CD4-positive, alpha-beta T cell treated with Interleukin-17A for 1 hour (primary cell): ENCODE results near the gene KLF3.
A peak's percentile ranks its signal among the peaks of the same experiment; 100 is the strongest.

Experiments
- DNase-seq: peaks from one replicate; pipeline ENCODE4 v3.0.0-alpha.2; 2020

KLF3 gene

GRCh38 chr4:38674258-38675144 is 10.5 kb downstream of the KLF3 start:
- no peak for DNase-seq

GRCh38 chr4:38675146-38676121 is 11.4 kb downstream of the KLF3 start:
- peak; percentile 89 for DNase-seq

GRCh38 chr4:38676986-38677385 is 13.0 kb downstream of the KLF3 start:
- no peak for DNase-seq

- peak; percentile 35 for DNase-seq
Observed at GRCh38 chr4:38677441-38677840, 13.4 kb downstream of the KLF3 start.

- no peak for DNase-seq
Observed at GRCh38 chr4:38678078-38678477, 14.1 kb downstream of the KLF3 start.

GRCh38 chr4:38679921-38680320 is 15.9 kb downstream of the KLF3 start:
- DNase-seq: no peak

- no peak for DNase-seq
Observed at GRCh38 chr4:38681281-38681991, 17.4 kb downstream of the KLF3 start.

- no peak for DNase-seq
Observed at GRCh38 chr4:38682336-38682735, 18.3 kb downstream of the KLF3 start.

- no peak for DNase-seq
Observed at GRCh38 chr4:38683276-38683675, 19.3 kb downstream of the KLF3 start.

- peak; percentile 45 for DNase-seq
Observed at GRCh38 chr4:38684271-38684670, 20.3 kb downstream of the KLF3 start.

GRCh38 chr4:38684951-38685844 is 21.2 kb downstream of the KLF3 start:
- no peak for DNase-seq

- no peak for DNase-seq
Observed at GRCh38 chr4:38686682-38687081, 22.7 kb downstream of the KLF3 start.

- no peak for DNase-seq
Observed at GRCh38 chr4:38687571-38688011, 23.6 kb downstream of the KLF3 start.

GRCh38 chr4:38688676-38689355 is 24.8 kb downstream of the KLF3 start:
- no peak for DNase-seq

GRCh38 chr4:38691251-38692008 is 27.4 kb downstream of the KLF3 start:
- no peak for DNase-seq

- DNase-seq: no peak
Observed at GRCh38 chr4:38692421-38692820, 28.4 kb downstream of the KLF3 start.

- DNase-seq: no peak
Observed at GRCh38 chr4:38693569-38693968, 29.6 kb downstream of the KLF3 start.

GRCh38 chr4:38694330-38694729 is 30.3 kb downstream of the KLF3 start:
- DNase-seq: no peak

- no peak for DNase-seq
Observed at GRCh38 chr4:38695809-38696208, 31.8 kb downstream of the KLF3 start.

GRCh38 chr4:38696697-38697096 is 32.7 kb downstream of the KLF3 start:
- no peak for DNase-seq
